Upper lobe of right lung (tissue), 1 donor: ENCODE results near the gene SLITRK5. TPM values are rescaled to one million over a fixed set of nuclear protein-coding genes. Genes with fewer than 3 reads are reported as not detected.
A peak's percentile ranks its signal among the peaks of the same experiment; 100 is the strongest.

Experiments used
- ATAC-seq: fragments of 200-7000 bp; cut with Tn5 transposase; one replicate; pipeline ENCODE4 v1.9.1; 2020; ENCODE audit warnings: mild to moderate bottlenecking, moderate library complexity
- DNase-seq: peaks from one replicate; pipeline ENCODE4 v3.0.0-alpha.2; 2020
- H3K27ac ChIP-seq: fragments of 200-600 bp; one replicate; pipeline ENCODE4 v1.8.0; 2022
- H3K27me3 ChIP-seq: fragments of 200-600 bp; one replicate; pipeline ENCODE4 v1.8.0; 2022; ENCODE audit warnings: mild to moderate bottlenecking
- H3K36me3 ChIP-seq: fragments of 200-600 bp; one replicate; pipeline ENCODE4 v1.8.0; 2022
- H3K4me1 ChIP-seq: fragments of 200-600 bp; one replicate; pipeline ENCODE4 v1.8.0; 2022
- H3K4me3 ChIP-seq: fragments of 200-600 bp; one replicate; pipeline ENCODE4 v1.8.0; 2022; ENCODE audit warnings: mild to moderate bottlenecking
- H3K9me3 ChIP-seq: fragments of 200-600 bp; one replicate; pipeline ENCODE4 v1.8.0; 2022
- CTCF ChIP-seq: fragments of 200-600 bp; IDR thresholded peaks from one replicate; pipeline ENCODE4 v1.8.0; 2022; ENCODE audit warnings: antibody characterized with exemption
- intact Hi-C: fragments of 100-400 bp; cut with DNase I; formaldehyde crosslinking; loops from one replicate; pipeline ENCODE4 v1.11.0; 2022
- long read RNA-seq: library from polyadenylated mRNA; unstranded; transcript quantifications from one replicate; pipeline ENCODE4 v2.0.0, GENCODE V29; 2021
- total RNA-seq: library from RNA; stranded (reverse); fragmentation: NEBNext Ultra II Directional; extraction: Animal tissue kit (Norgen Biotek cat#: 25700); gene quantifications from one replicate; pipeline ENCODE4 v1.2.1, GENCODE V29; 2021
- donor health status: DM: no; HTN: yes; CAD: no; lungs with severe emphysema.

Gene SLITRK5
- 0.09 TPM for total RNA-seq
- long read RNA-seq, partial matches to known transcripts = 0 of 1 reads
- long read RNA-seq, other reads (novel, unspliced or antisense) = 1 of 1 reads

DNA sequence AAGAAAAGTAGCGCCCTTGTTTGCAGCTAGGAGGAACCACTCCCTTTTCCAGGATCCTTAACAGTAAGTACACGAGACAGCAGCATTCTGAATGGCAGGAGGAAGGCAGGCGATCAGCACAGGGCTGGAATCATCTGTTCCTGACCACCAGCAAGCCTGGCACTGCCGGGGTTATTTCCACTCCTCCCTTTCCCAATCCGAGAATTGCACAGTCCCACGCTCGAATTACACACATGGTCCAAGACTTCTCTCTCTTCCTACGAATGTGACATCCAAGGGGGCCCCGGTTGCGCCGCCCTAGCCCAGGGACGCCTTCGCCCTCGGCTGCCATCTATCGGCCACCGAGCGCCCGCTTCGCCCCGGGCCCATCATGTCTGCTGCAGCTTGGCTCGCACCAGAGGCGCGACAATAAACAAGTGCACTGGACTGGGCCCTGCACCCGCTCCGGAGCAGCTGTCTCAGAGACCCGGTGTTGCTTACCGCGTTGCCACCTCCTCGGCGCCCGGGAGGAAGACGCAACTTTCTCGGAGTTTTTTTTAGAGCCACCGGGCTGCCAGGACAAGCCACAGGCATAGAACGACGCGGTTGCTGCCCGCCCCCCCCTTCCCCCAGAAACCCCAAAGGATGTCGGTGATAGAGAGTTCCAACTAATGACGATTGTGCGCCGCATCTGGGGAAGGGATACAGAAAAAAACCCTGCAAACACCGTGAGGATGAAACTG, at the start of gene SLITRK5:
TSS of gene SLITRK5 (plus strand) at position 341 of the 722 bp plus-strand sequence. CDS start 4,018 bp downstream, outside the sequence.
- no peaks in the 10 kb centered on the region for H3K9me3 ChIP-seq
- peaks cover 10% of the 10 kb centered on the region for H3K4me1 ChIP-seq
- peak; percentile 95 for ATAC-seq
- TF ChIP-seq CTCF = peak; percentile 79
- H3K36me3 ChIP-seq = no peaks in the 10 kb centered on the region
- peaks cover 54% of the 10 kb centered on the region for H3K27me3 ChIP-seq
- intact Hi-C loops = no loop called here
- H3K4me3 ChIP-seq = peak within 1 kb of the TSS; percentile 52
- peak; percentile 90 for DNase-seq
- H3K27ac ChIP-seq = no peak within 1 kb of the TSS

DNA sequence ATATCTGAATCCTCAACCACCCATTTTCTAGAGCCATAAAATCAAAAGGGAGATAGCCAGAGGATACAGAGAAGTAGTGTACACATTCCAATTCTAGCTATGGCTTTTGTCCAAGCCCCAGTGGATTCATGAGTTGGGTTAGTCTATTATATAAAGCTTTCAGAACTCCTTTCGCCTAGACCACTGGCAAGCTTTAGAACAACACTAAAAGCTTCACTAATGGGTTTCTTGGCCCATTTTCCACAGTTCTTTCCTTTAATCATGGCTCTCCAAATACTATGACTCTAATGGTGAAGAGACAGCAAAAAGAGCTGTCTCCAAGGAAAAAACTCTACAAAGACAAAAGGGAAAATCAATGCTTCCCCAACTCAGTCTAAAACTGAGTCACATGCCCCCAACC, 48.2 kb upstream of the SLITRK5 start:
- intact Hi-C loops = no loop called here
- H3K9me3 ChIP-seq = no peaks in the 10 kb centered on the region
- TF ChIP-seq CTCF = no peak
- DNase-seq (no peak), ATAC-seq (no peak)
- no peaks in the 10 kb centered on the region for H3K27me3 ChIP-seq
- no peak overlapping the region for H3K4me3 ChIP-seq
- H3K36me3 ChIP-seq = no peaks in the 10 kb centered on the region
- no peak overlapping the region for H3K27ac ChIP-seq
- H3K4me1 ChIP-seq = no peaks in the 10 kb centered on the region

- Histone ChIP-seq H3K27ac (no peak overlapping the region), H3K9me3 (no peaks in the 10 kb centered on the region), H3K4me3 (no peak overlapping the region), H3K27me3 (no peaks in the 10 kb centered on the region), H3K36me3 (no peaks in the 10 kb centered on the region), H3K4me1 (no peaks in the 10 kb centered on the region)
- DNase-seq (no peak), ATAC-seq (no peak)
- TF ChIP-seq CTCF = no peak
- intact Hi-C loops = no loop called here
These were observed 14.9 kb upstream of the SLITRK5 start for GRCh38 chr13:87656306-87656705.

GRCh38 chr13:87661471-87661870, 9.7 kb upstream of the SLITRK5 start:
- DNase-seq = no peak
- intact Hi-C loops = no loop called here
- TF ChIP-seq CTCF = no peak
- Histone ChIP-seq H3K4me3 (no peak overlapping the region), H3K27ac (no peak overlapping the region), H3K4me1 (no peaks in the 10 kb centered on the region), H3K36me3 (no peaks in the 10 kb centered on the region), H3K9me3 (no peaks in the 10 kb centered on the region), H3K27me3 (no peaks in the 10 kb centered on the region)
- ATAC-seq = no peak

GRCh38 chr13:87666831-87667230, 4.3 kb upstream of the SLITRK5 start:
- Histone ChIP-seq H3K4me1 (peaks cover 6% of the 10 kb centered on the region), H3K27ac (no peak overlapping the region), H3K4me3 (no peak overlapping the region), H3K36me3 (no peaks in the 10 kb centered on the region), H3K9me3 (no peaks in the 10 kb centered on the region), H3K27me3 (peaks cover 15% of the 10 kb centered on the region)
- no peak for ATAC-seq
- intact Hi-C loops = no loop called here
- DNase-seq = no peak
- no peak for TF ChIP-seq CTCF
